ENCODE measurements around the gene ADARB1. TPM values are rescaled to one million over a fixed set of nuclear protein-coding genes. Genes with fewer than 3 reads are reported as not detected.

The ADARB1 gene
- total RNA-seq, 1 experiment from 2014 or later: 14.6 TPM

DNA sequence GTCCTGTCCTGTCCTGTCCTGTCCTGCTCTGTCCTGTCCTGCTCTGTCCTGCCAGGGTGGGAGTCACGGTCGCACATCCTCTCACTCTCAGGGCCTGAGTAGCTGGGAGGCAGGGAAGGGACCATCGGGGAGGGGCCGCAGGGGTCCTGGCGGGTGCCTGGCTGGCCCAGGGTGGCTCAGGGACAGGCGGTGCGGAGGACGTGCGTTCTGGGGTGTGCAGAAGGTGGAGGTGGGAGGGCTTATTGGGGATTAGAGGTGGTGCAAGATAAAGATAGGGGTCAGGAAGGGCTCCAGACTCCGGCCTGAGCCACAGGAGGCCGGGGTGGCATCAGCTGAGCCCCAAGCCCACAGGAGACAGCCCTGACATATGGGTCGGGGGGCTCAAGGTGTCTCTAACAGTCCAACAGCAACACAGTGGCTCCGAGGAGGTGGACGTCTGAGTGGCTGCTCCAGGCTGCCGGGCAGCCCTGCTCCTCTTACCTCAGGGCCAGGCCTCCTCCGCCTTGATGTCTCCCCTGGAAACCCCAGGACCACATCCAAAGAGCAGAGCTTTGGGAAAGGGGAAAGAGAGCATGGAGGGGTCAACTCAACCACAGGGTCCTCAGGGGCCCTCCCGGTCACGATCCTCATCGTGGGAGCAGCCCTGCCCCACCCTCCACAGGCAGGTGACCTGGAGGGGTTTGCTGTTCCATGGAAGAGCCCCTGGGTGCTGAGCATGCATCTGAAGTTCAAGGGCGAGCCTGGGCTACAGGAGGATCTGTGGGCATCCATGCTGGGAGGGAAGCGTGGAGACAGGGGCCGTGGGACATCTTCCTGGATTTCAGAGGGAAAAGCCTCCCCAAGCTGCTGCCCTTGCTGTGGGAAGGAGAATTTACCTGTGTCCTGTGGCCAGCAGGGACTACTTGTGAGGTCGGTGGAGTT, 39.6 kb upstream of the ADARB1 start:
- CTCF ChIA-PET: no interaction called here

DNA sequence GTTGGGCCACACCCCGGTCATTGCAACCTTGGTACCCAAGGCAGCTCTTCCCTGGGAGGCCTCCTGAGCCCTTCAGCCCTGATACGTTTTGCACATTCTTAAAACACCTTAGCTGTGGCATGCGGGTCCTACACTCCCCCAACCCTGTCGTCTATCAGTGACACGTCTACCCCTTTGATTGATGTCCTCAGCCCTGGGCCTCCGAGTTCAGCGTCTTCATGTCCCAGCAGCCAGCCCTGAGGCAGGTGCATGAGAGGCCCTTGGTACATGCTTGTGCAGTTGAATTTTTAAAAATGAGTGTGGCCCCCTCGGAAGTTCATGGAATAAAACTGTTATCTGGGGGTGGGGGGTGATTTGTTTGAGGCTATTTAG, 38.9 kb upstream of the ADARB1 start:
- H3K36me3 Mint-ChIP-seq: peaks cover 9% of the 10 kb centered on the region
- peaks cover 15% of the 10 kb centered on the region for H3K27me3 Mint-ChIP-seq (ENCODE audit: low read depth)
- H3K4me1 Mint-ChIP-seq: peaks cover 16% of the 10 kb centered on the region
- POLR2A ChIA-PET: no interaction called here
- peaks cover 19% of the 10 kb centered on the region for H3K9me3 Mint-ChIP-seq
- TF ChIP-seq ZNF671 (CRISPR knock-in tag; IDR thresholded peaks at IDR 0.05): no peak
- TF ChIP-seq, protein P1, sequence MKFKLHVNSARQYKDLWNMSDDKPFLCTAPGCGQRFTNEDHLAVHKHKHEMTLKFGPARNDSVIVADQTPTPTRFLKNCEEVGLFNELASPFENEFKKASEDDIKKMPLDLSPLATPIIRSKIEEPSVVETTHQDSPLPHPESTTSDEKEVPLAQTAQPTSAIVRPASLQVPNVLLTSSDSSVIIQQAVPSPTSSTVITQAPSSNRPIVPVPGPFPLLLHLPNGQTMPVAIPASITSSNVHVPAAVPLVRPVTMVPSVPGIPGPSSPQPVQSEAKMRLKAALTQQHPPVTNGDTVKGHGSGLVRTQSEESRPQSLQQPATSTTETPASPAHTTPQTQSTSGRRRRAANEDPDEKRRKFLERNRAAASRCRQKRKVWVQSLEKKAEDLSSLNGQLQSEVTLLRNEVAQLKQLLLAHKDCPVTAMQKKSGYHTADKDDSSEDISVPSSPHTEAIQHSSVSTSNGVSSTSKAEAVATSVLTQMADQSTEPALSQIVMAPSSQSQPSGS (CRISPR knock-in tag; IDR thresholded peaks at IDR 0.05; ENCODE audit: borderline replicate concordance, low read depth): no peak
- TF ChIP-seq JAZF1 (CRISPR knock-in tag; IDR thresholded peaks at IDR 0.05): no peak
- no peak for DNase-seq (ENCODE audit: low spot score)
- ATAC-seq: no peak
- H3K4me3 Mint-ChIP-seq: no peak overlapping the region
- H3K27ac Mint-ChIP-seq: no peak overlapping the region
- CTCF ChIA-PET: interaction anchor here (0.7 kb wide), 1 partner anchor 334 kb away, joined by 3 read pairs; no protein-coding TSS in a partner anchor

More for the DNA sequence above, 39.6 kb upstream of the ADARB1 start:
- ATAC-seq (no peak), DNase-seq (ENCODE audit: low spot score) (no peak)
- TF ChIP-seq, protein P2, sequence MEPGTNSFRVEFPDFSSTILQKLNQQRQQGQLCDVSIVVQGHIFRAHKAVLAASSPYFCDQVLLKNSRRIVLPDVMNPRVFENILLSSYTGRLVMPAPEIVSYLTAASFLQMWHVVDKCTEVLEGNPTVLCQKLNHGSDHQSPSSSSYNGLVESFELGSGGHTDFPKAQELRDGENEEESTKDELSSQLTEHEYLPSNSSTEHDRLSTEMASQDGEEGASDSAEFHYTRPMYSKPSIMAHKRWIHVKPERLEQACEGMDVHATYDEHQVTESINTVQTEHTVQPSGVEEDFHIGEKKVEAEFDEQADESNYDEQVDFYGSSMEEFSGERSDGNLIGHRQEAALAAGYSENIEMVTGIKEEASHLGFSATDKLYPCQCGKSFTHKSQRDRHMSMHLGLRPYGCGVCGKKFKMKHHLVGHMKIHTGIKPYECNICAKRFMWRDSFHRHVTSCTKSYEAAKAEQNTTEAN (CRISPR knock-in tag; IDR thresholded peaks at IDR 0.05): no peak
- no peak for TF ChIP-seq OVOL2 (CRISPR knock-in tag; IDR thresholded peaks at IDR 0.05; ENCODE audit: borderline replicate concordance)
- TF ChIP-seq ZNF317 (CRISPR knock-in tag; IDR thresholded peaks at IDR 0.05; ENCODE audit: borderline replicate concordance, low read depth): no peak
- TF ChIP-seq SP1 (CRISPR knock-in tag; conservative IDR thresholded peaks at IDR 0.05): no peak
- TF ChIP-seq, protein P3, sequence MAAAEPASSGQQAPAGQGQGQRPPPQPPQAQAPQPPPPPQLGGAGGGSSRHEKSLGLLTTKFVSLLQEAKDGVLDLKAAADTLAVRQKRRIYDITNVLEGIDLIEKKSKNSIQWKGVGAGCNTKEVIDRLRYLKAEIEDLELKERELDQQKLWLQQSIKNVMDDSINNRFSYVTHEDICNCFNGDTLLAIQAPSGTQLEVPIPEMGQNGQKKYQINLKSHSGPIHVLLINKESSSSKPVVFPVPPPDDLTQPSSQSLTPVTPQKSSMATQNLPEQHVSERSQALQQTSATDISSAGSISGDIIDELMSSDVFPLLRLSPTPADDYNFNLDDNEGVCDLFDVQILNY (CRISPR knock-in tag; IDR thresholded peaks at IDR 0.05): no peak
- TF ChIP-seq TEAD4 (CRISPR knock-in tag; IDR thresholded peaks at IDR 0.05): no peak
- TF ChIP-seq HMGA2 (CRISPR knock-in tag; IDR thresholded peaks at IDR 0.05): no peak
- no peak for TF ChIP-seq ZNF263 (CRISPR knock-in tag; IDR thresholded peaks at IDR 0.05; ENCODE audit: low read depth)
- TF ChIP-seq EMX1 (CRISPR knock-in tag; IDR thresholded peaks at IDR 0.05): no peak
- TF ChIP-seq MXD4 (CRISPR knock-in tag; IDR thresholded peaks at IDR 0.05; ENCODE audit: borderline replicate concordance): no peak
- no peak for TF ChIP-seq CREM (CRISPR knock-in tag; IDR thresholded peaks at IDR 0.05)
- no peak for TF ChIP-seq NR3C1 (CRISPR knock-in tag; conservative IDR thresholded peaks at IDR 0.05; ENCODE audit: low read depth)
- TF ChIP-seq, protein P4, sequence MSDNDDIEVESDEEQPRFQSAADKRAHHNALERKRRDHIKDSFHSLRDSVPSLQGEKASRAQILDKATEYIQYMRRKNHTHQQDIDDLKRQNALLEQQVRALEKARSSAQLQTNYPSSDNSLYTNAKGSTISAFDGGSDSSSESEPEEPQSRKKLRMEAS (CRISPR knock-in tag; IDR thresholded peaks at IDR 0.05): no peak
- no peak for TF ChIP-seq JUN (CRISPR knock-in tag; IDR thresholded peaks at IDR 0.05)
- no peak for TF ChIP-seq GRHL2 (CRISPR knock-in tag; IDR thresholded peaks at IDR 0.05; ENCODE audit: insufficient replicate concordance, severe bottlenecking)
- Mint-ChIP-seq H3K4me1 (peaks cover 22% of the 10 kb centered on the region), H3K36me3 (peaks cover 9% of the 10 kb centered on the region), H3K27ac (no peak overlapping the region), H3K9me3 (peaks cover 19% of the 10 kb centered on the region), H3K27me3 (ENCODE audit: low read depth) (peaks cover 18% of the 10 kb centered on the region), H3K4me3 (no peak overlapping the region)
- POLR2A ChIA-PET: no interaction called here

DNA sequence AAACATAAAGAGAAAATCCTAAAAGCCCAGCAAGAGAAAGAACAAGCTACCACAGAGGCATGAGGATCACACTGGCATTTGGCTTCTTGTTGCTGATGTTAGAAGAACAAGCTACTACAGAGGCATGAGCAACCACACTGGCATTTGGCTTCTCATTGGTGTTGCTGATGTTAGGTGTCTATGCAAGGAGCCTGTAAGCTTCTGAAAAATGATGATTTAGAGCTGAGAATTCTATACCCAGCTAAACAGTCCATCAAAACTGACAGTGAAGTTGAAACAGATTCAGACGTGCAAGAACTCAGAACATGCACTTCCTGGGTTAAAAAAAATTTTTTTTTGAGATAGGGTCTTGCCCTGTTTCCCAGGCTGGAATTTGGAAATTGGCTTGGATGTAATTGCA, 37.8 kb upstream of the ADARB1 start:
- Mint-ChIP-seq H3K4me1 (peaks cover 5% of the 10 kb centered on the region), H3K27ac (no peak overlapping the region)
- no peak for ATAC-seq
- TF ChIP-seq, protein P5, sequence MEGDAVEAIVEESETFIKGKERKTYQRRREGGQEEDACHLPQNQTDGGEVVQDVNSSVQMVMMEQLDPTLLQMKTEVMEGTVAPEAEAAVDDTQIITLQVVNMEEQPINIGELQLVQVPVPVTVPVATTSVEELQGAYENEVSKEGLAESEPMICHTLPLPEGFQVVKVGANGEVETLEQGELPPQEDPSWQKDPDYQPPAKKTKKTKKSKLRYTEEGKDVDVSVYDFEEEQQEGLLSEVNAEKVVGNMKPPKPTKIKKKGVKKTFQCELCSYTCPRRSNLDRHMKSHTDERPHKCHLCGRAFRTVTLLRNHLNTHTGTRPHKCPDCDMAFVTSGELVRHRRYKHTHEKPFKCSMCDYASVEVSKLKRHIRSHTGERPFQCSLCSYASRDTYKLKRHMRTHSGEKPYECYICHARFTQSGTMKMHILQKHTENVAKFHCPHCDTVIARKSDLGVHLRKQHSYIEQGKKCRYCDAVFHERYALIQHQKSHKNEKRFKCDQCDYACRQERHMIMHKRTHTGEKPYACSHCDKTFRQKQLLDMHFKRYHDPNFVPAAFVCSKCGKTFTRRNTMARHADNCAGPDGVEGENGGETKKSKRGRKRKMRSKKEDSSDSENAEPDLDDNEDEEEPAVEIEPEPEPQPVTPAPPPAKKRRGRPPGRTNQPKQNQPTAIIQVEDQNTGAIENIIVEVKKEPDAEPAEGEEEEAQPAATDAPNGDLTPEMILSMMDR (IDR thresholded peaks at IDR 0.05): no peak
- TF ChIP-seq TCF7 (CRISPR knock-in tag; IDR thresholded peaks at IDR 0.05; ENCODE audit: low read depth) (no peak), GABPB1 (CRISPR knock-in tag; IDR thresholded peaks at IDR 0.05) (no peak), SMAD3 (CRISPR knock-in tag; IDR thresholded peaks at IDR 0.05; ENCODE audit: borderline replicate concordance) (no peak), ZNF232 (CRISPR knock-in tag; IDR thresholded peaks at IDR 0.05) (no peak), FOXK1 (CRISPR knock-in tag; IDR thresholded peaks at IDR 0.05) (no peak)
- TF ChIP-seq, protein P2 (CRISPR knock-in tag; IDR thresholded peaks at IDR 0.05): no peak
- TF ChIP-seq, protein P3 (CRISPR knock-in tag; IDR thresholded peaks at IDR 0.05): no peak

More for the DNA sequence above, 37.8 kb upstream of the ADARB1 start:
- no peak overlapping the region for H3K4me3 Mint-ChIP-seq
- H3K27me3 Mint-ChIP-seq (ENCODE audit: low read depth): peaks cover 8% of the 10 kb centered on the region
- CTCF ChIA-PET: interaction anchor here (0.6 to 1.5 kb wide), 3 partner anchors 100 to 144 kb away, joined by 3 to 4 read pairs (median 3); no protein-coding TSS in a partner anchor
- DNase-seq (ENCODE audit: low spot score): no peak
- H3K36me3 Mint-ChIP-seq: peaks cover 9% of the 10 kb centered on the region
- peaks cover 19% of the 10 kb centered on the region for H3K9me3 Mint-ChIP-seq
- POLR2A ChIA-PET: no interaction called here

All from WTC11 (cell line).